HG02885 (cell line): ENCODE data around the gene ASB15.

Experiments
- ATAC-seq: cut with Tn5 transposase; IDR thresholded peaks from one replicate; pipeline ENCODE4 v1.9.1; 2021; ENCODE audit warnings: mild to moderate bottlenecking; ENCODE audit not compliant: unreplicated experiment, poor library complexity

ASB15 gene

GRCh38 chr7:123661765-123662164, 60.1 kb downstream of the ASB15 start:
- ATAC-seq, result no peak

DNA sequence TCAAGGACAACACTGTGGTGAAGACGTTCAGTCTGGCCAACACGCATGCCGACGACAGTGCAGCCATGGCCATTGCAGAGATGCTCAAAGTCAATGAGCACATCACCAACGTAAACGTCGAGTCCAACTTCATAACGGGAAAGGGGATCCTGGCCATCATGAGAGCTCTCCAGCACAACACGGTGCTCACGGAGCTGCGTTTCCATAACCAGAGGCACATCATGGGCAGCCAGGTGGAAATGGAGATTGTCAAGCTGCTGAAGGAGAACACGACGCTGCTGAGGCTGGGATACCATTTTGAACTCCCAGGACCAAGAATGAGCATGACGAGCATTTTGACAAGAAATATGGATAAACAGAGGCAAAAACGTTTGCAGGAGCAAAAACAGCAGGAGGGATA, 60.7 kb downstream of the ASB15 start:
- ATAC-seq, result no peak

DNA sequence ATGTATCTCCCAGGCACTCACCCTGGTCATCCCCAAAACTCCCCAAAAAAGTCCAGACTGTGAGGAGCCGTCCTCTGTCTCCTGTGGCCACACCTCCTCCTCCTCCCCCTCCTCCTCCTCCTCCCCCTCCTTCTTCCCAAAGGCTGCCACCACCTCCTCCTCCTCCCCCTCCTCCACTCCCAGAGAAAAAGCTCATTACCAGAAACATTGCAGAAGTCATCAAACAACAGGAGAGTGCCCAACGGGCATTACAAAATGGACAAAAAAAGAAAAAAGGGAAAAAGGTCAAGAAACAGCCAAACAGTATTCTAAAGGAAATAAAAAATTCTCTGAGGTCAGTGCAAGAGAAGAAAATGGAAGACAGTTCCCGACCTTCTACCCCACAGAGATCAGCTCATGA, 61.1 kb downstream of the ASB15 start:
- ATAC-seq, result no peak

GRCh38 chr7:123663200-123663599, 61.6 kb downstream of the ASB15 start:
- no peak for ATAC-seq

DNA sequence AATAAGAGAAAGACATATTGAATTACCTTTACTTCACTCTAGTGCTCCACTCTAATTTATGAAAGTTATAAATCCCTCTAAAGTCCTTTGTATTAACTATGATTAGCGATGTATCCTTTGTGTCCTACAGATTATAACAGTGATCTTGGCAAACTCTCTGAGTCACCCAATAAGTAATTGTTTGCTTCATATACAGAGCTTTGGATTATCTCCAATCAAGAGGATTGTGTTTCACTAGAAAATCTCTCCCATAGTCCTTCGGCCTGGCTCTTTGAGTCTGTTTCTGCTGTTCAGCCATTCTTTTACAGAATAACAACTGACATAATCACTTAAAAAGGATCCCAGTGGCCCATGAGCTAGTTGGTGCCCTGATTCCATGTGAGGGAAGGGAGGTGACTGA, 63.5 kb downstream of the ASB15 start:
- ATAC-seq, result no peak

- ATAC-seq, result no peak
Observed at GRCh38 chr7:123665896-123666295, 64.3 kb downstream of the ASB15 start.

- no peak for ATAC-seq
Observed at GRCh38 chr7:123666492-123666891, 64.9 kb downstream of the ASB15 start.

DNA sequence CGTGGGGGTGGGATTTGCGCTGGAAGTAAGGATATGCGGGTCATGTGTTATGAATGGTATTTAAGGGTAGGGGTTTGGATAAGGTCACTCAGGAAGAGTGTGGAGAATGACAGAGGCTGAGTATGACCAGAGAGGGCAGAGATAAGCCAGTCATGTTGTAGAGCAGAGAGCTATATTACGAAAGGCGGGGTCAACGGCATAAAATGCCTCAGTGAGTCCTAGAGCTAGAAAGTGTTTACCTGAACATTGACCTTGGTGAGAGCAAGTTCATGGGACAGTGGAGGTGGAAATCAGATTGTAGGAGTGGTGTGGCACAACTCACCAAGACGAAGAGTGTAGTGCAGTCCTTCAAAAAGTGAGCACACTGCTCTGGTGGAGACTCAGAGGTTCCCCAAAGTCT, 67.9 kb downstream of the ASB15 start:
- no peak for ATAC-seq

DNA sequence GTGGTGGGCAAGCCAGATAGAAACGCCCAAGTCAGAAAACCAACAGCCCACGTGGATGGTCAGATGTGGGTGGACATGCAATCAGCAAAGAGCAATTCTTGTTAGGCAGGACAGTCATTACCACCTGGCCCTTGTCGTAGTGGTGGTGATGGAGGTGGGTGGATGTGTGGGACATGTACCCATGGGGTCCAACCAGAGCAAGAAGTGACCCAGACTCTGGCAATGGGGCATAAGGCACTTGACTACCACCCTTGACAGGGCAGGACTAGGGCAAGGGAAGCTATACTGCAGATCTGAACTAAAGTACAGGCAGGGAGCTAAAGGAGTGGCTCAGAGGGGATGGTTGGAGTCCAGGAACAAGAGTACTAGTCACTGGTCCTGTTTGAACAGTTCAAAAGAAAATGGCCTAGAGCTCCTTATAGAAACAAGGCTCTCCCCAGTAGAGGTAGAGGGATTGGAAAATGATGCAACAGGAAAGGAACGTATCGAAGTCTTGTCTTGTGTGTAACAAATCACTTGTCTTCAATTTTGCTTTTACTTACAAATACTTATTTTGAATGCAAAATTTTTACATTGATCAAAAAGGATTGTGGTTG, 71.6 kb downstream of the ASB15 start:
- ATAC-seq, result no peak

GRCh38 chr7:123673752-123674398, 72.3 kb downstream of the ASB15 start:
- ATAC-seq, result no peak

- no peak for ATAC-seq
Observed at GRCh38 chr7:123674399-123675180, 73.0 kb downstream of the ASB15 start.

GRCh38 chr7:123675181-123675473, 73.5 kb downstream of the ASB15 start:
- ATAC-seq, result no peak

GRCh38 chr7:123677061-123677715, 75.6 kb downstream of the ASB15 start:
- no peak for ATAC-seq

DNA sequence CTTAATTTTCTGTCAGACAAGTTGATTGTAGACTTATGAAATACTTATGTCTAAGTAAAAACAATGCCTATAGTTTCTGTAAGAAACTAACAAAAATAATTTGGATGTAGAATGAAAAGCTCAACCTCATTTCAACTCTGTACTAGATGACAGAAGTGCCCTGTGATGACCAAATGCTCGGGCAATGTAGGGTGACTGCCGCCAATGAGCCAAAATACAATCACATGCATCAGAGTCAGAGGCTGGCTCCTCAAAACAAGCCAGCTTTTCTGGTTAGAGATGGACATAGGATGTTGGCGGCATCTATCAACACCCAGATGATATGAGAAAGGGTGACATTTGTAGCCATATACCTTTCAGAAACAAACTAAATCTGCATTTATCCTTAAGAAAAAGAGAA, 78.0 kb downstream of the ASB15 start:
- ATAC-seq, result no peak

DNA sequence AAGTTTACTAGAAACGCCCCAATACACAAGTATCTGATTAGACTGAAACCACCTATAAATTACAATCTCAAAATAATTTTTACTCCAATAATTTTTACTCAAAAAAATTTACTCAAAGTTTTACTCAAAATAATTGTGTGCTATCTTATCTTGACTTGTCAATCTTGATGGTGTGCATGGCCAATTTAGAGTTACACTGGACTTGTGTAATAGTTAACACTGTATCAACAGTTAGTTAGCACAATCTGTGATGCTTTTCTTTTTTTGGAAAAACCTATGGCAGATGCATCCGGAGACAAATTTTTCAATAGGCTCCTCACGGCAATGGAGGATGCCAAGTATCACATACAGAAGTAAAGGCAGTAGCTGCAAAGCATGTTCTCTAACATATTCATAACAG, 79.0 kb downstream of the ASB15 start:
- no peak for ATAC-seq

GRCh38 chr7:123681561-123681960, 79.9 kb downstream of the ASB15 start:
- no peak for ATAC-seq

- peak; percentile 72 for ATAC-seq
Observed at GRCh38 chr7:123682690-123683089, 81.1 kb downstream of the ASB15 start.

DNA sequence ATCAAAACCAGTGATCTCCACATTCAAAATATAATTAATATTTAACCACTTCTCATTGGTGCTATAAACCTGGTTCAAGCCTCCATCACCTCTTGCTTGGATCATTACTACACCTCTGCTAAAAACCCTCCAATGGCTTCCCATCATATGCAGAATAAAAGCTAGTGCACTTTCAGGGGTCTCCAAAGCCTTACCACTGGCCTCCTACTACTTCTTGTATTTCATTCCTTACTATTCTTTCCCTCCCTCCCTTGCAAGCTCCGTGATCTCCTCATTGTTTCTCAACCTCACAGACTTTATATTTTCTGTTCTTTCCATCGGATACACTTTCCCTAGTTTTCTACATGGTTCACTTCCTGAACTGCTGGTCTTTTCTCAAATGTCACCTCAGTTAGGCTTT, 85.5 kb downstream of the ASB15 start:
- ATAC-seq, result no peak

DNA sequence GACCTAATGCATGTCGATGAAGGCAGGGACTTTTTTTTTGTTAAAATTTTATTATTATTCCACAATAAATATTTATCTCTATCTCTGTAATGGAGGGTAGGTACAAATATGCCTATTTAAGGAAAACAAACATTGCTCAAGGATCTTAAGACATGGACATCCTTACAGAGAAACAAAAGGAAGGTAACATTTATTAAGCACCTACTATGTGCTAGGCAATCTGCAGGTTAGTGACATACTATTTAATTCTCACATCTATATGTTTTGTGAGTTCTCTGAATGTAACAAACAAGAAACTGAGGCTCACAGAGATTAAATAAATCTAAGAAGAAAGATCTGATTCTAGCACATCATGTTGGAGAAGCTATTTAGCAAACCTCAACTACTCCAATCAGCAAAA, 86.1 kb downstream of the ASB15 start:
- ATAC-seq, result no peak
